Ovary (tissue), 3 donors: Measurements from ENCODE around the gene DAW1.

Experiments
- CTCF ChIP-seq, 3 donors: fragments of 450-650 bp in 2 of 3; fragments of 200-600 bp in 1 of 3; IDR thresholded peaks; one replicate each; pipeline versions ENCODE4 v1.5.1 to v1.8.0; 2016 to 2022; ENCODE audit warnings: antibody characterized with exemption in 3 of 3, mild to moderate bottlenecking in 1 of 3
- POLR2A ChIP-seq: fragments of 450-650 bp; IDR thresholded peaks from one replicate; pipeline ENCODE4 v1.6.1; 2017; ENCODE audit warnings: antibody characterized with exemption, mild to moderate bottlenecking, moderate library complexity
- donor health status: DM: no; HTN: no; CAD: no.

DNA sequence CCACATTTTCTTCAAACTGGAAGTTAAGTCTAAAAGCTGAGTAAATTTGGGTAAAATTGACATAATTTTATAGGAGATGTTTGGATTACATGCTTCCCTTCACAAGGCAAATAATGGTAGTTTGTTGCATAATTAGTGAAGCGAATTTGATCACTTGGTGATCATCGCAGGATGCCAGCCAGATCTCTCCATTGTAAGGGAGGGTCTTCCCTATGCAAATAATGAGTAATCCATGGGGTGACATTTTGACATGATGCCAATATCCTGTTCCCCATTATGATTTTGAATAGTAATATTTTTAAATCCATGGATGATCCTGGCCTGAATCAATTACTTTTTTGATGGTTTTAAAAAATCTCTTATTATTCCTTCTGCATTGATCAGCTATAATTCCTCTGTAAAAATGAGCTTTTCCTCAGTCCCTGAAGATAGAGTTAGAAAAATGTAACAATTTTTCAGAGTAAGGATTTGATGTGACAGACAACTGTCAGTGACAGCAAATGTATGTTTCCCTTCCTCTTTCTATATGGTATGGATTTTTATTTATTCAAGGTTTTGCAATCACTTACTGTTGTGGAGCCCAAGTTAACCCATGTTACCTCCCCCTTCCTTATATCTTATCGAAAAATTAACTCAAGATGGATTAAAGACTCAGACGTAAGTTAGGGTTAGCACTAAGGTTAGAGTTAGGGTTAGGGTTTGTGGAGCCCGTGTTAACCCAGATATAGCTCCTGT lies 36.3 kb upstream of the DAW1 start:
- TF ChIP-seq CTCF (IDR thresholded peaks at IDR 0.05) (no peak), POLR2A (no peak)
